IPS-20b (cell line): ENCODE results near the gene KIR3DL3.
"Not testable (repeated sequence)": the region's sequence is repeated elsewhere in the genome, so short reads cannot be mapped to it uniquely, and the experiment has no call there.

Experiments used
- H3K27ac ChIP-seq: one replicate; pipeline ENCODE4 v1.5.1; 2013; ENCODE audit warnings: low read length
- H3K27me3 ChIP-seq: 2 replicates; pipeline ENCODE4 v1.6.1; 2013; ENCODE audit warnings: mild to moderate bottlenecking, low read length, inconsistent platforms; ENCODE audit not compliant: insufficient read depth
- H3K36me3 ChIP-seq: 2 replicates; pipeline ENCODE4 v1.6.1; 2013; ENCODE audit warnings: low read depth, mild to moderate bottlenecking, inconsistent platforms, low read length, moderate library complexity; ENCODE audit not compliant: insufficient read depth
- H3K4me1 ChIP-seq: 2 replicates; pipeline ENCODE4 v1.6.1; 2013; ENCODE audit warnings: mild to moderate bottlenecking, control low read depth, inconsistent platforms, low read length, moderate library complexity; ENCODE audit not compliant: insufficient read depth
- H3K4me3 ChIP-seq: 2 replicates; pipeline ENCODE4 v1.5.1; 2013; ENCODE audit warnings: mild to moderate bottlenecking, low read length, inconsistent platforms
- H3K9ac ChIP-seq: 2 replicates; pipeline ENCODE4 v1.6.1; 2013; ENCODE audit warnings: low read depth, mild to moderate bottlenecking, inconsistent platforms, low read length, moderate library complexity
- H3K9me3 ChIP-seq: 2 replicates; pipeline ENCODE4 v1.6.1; 2013; ENCODE audit warnings: mild to moderate bottlenecking, low read depth, low read length, inconsistent platforms; ENCODE audit not compliant: insufficient read depth

KIR3DL3 gene

GRCh38 chr19:54770511-54770910 lies 46.3 kb downstream of the KIR3DL3 start:
- H3K4me1 ChIP-seq, H3K4me3 ChIP-seq, H3K27me3 ChIP-seq, H3K36me3 ChIP-seq, H3K27ac ChIP-seq, H3K9ac ChIP-seq: not testable (repeated sequence)
- peaks cover 63% of the 10 kb centered on the region for H3K9me3 ChIP-seq

DNA sequence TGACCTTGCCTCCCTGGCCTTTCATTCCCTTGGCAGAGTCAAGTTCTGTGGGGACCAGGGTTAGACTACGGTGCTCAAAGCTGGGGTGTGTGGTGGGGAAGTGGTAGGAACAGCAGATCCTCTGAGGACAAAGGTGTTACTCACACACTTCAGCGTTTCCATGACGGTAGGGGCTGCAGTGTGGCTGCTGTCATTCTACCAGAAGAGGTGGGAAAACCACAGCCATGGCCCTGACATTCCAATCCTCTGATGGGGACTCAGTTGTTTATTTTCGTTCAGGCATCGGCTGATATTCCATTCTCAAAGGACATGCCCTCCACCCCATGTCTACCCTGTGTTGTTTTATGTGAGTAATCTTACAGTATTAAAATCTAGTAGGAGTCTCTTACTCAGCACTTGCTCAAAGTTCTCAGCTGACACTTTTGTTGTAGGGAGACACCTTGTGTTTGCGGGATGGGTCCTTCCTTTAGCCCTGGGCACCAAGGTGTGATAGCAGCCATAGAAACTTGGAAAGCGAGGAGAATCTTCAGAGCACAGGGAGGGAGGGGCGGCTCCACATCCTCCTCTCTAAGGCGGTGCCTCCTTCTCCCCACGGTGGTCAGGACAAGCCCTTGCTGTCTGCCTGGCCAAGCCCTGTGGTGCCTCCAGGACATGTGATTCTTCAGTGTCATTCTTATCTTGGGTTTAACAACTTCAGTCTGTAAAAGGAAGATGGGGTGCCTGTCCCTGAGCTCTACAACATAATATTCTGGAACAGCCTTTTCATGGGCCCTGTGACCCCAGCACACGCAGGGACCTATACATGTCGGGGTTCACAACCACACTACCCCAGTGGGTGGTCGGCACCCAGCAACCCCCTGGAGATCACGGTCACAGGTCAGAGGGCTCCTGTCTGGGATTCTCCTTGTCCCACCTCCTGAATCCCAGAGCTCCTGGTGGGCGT lies 47.0 kb downstream of the KIR3DL3 start:
- H3K9ac ChIP-seq, H3K27me3 ChIP-seq, H3K27ac ChIP-seq, H3K4me3 ChIP-seq, H3K36me3 ChIP-seq, H3K4me1 ChIP-seq: not testable (repeated sequence)
- peaks cover 65% of the 10 kb centered on the region for H3K9me3 ChIP-seq

DNA sequence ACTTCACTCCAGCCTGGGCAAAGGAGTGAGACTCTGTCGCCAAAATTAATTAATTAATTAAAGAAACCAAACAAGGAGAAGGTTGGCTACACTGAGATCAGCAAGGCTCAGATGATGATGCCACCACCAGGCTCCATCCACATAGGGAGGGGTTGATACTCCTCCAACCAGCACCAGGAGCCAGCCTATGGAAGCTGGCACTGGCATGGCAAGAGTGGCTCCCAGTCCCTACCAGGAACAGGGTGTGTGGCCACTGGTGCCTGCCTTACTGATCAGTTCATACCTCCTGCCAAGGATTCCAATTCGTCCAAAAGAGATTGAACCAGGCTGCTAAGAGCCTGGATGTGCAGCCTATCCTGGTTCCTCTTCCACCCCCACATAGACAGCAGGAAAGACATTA lies 48.4 kb downstream of the KIR3DL3 start:
- H3K9me3 ChIP-seq, result peaks cover 68% of the 10 kb centered on the region
- not testable (repeated sequence) for H3K27me3 ChIP-seq, H3K4me1 ChIP-seq, H3K9ac ChIP-seq, H3K36me3 ChIP-seq, H3K4me3 ChIP-seq, H3K27ac ChIP-seq

DNA sequence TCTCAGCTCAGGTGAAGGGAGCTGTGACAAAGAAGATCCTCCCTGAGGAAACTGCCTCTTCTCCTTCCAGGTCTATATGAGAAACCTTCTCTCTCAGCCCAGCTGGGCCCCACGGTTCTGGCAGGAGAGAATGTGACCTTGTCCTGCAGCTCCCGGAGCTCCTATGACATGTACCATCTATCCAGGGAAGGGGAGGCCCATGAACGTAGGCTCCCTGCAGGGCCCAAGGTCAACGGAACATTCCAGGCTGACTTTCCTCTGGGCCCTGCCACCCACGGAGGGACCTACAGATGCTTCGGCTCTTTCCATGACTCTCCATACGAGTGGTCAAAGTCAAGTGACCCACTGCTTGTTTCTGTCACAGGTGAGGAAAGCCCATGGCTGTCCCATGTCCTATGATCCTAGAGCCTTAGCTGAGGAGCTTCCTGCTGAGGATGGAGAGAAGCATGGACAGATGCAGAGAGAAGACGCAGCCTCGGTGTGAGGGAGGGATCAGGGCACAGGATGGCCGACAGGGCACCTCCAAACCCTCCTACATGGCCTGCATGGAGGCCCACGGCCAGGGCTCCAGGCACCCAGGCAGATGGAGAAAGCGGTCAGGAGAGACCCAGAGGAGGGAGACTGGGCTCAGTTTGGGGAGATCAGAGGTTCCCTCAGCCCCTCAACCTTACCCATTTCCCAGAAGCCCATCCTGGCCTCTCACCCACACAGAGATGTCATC lies 51.0 kb downstream of the KIR3DL3 start:
- not testable (repeated sequence) for H3K9ac ChIP-seq, H3K4me3 ChIP-seq, H3K4me1 ChIP-seq, H3K36me3 ChIP-seq, H3K27me3 ChIP-seq, H3K27ac ChIP-seq
- peaks cover 67% of the 10 kb centered on the region for H3K9me3 ChIP-seq

DNA sequence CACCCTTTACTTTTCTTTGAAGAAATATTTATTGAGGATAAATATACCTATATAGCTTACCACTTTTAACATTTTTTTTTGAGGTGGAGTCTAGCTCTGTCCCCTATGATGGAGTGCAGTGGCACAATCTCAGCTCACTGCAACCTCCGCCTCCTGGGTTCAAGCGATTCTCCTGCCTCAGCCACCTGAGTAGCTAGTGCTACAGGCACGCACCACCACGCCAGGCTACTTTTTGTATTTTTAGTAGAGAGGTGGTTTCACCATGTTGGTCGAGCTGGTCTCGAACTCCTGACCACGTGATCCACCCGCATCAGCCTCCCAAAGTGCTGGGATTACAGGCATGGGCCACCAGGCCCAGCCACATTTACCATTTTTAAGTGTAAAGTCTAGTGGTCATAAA lies 51.6 kb downstream of the KIR3DL3 start:
- not testable (repeated sequence) for H3K27ac ChIP-seq, H3K36me3 ChIP-seq, H3K4me1 ChIP-seq, H3K4me3 ChIP-seq, H3K27me3 ChIP-seq, H3K9ac ChIP-seq
- peaks cover 61% of the 10 kb centered on the region for H3K9me3 ChIP-seq

DNA sequence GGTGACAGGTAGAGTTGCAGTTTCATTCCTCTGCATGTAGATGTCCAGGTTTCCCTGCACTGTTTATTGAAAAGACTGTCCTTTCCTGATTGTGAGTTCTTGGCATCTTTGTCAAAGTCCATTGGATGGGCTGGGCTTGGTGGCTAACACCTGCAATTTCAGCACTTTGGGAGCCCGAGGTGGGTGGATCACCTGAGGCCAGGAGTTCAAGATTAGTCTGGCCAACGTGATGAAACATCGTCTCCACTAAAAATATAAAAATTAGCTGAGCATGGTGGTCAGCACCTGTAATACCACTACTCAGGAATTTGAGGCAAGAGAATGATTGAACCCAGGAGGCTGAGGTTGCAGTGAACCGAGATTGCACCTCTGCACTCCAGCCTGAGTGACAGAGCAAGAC lies 53.6 kb downstream of the KIR3DL3 start:
- H3K4me1 ChIP-seq, H3K4me3 ChIP-seq, H3K36me3 ChIP-seq, H3K27ac ChIP-seq, H3K27me3 ChIP-seq, H3K9ac ChIP-seq: not testable (repeated sequence)
- H3K9me3 ChIP-seq, result peaks cover 52% of the 10 kb centered on the region

DNA sequence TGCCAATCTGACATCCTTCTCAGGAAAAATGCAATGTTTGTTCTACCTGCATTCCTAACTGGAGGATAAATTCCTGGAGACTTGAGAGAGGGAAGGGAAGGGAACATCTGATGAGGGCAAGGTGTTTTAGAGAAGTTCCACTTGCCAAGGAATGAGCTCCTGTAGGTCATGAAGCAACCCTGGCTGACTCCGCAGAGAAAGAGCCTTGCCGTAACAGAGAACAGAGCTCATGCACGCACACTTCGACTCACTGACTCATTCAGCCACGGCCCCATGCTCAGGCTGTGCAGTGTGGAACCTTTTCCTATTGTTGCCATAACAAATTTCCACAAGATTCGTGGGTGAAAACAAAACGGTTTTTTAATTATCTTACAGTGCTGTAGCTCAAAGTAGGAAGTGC lies 54.7 kb downstream of the KIR3DL3 start:
- not testable (repeated sequence) for H3K4me3 ChIP-seq, H3K27me3 ChIP-seq, H3K9ac ChIP-seq, H3K36me3 ChIP-seq, H3K4me1 ChIP-seq, H3K27ac ChIP-seq
- peaks cover 49% of the 10 kb centered on the region for H3K9me3 ChIP-seq

- H3K9me3 ChIP-seq, result peaks cover 50% of the 10 kb centered on the region
- not testable (repeated sequence) for H3K4me1 ChIP-seq, H3K4me3 ChIP-seq, H3K27me3 ChIP-seq, H3K36me3 ChIP-seq, H3K27ac ChIP-seq, H3K9ac ChIP-seq
Observed at GRCh38 chr19:54782916-54783315, 58.7 kb downstream of the KIR3DL3 start.
